ENCODE measurements around the gene THUMPD1. TPM values are rescaled to one million over a fixed set of nuclear protein-coding genes. Genes with fewer than 3 reads are reported as not detected.

Gene THUMPD1
- total RNA-seq, 1 experiment from 2014 or later = 33.9 TPM

GRCh38 chr16:20744922-20745440, 3.4 kb upstream of the THUMPD1 start:
- ATAC-seq (no peak), DNase-seq (ENCODE audit: low read depth, low spot score) (no peak)
- H3K27ac ChIP-seq (ENCODE audit: low read depth, low read length) = no peak overlapping the region
- H3K36me3 ChIP-seq (ENCODE audit: control insufficient read depth in 1 of 2, insufficient read depth in 2 of 2, low read length in 2 of 2) = no peaks in the 10 kb centered on the region
- ChIA-PET RAD21 (ENCODE audit: low non-redundant PET in 1 of 2, low total read pairs in 2 of 2, uncharacterized antibody in 2 of 2, unreplicated experiment in 2 of 2) (no interaction called here), CTCF (no interaction called here), POLR2A (no interaction called here)
- peaks cover 12% of the 10 kb centered on the region for H3K79me2 ChIP-seq (ENCODE audit: insufficient read depth, low read length)
- TF ChIP-seq EZH2 (IDR thresholded peaks at IDR 0.05) (no peak), ATF3 (IDR thresholded peaks at IDR 0.05) (no peak), EGR1 (IDR thresholded peaks at IDR 0.05; ENCODE audit: low read depth) (no peak), CBX3 (IDR thresholded peaks at IDR 0.05; ENCODE audit: low read depth) (no peak), SP1 (IDR thresholded peaks at IDR 0.05; ENCODE audit: low read depth) (no peak), YY1 (IDR thresholded peaks at IDR 0.05; ENCODE audit: extremely low read depth, insufficient replicate concordance, low read depth, low read length) (no peak), ZBTB33 (IDR thresholded peaks at IDR 0.05; ENCODE audit: extremely low read depth, insufficient replicate concordance, low read length) (no peak), SIN3A (IDR thresholded peaks at IDR 0.05; ENCODE audit: low read depth) (no peak), JUND (IDR thresholded peaks at IDR 0.05) (no peak), SRF (IDR thresholded peaks at IDR 0.05; ENCODE audit: low read depth) (no peak), MAX (IDR thresholded peaks at IDR 0.05) (no peak)
- no peak overlapping the region for H3K4me2 ChIP-seq (ENCODE audit: low read length)
- peaks cover 7% of the 10 kb centered on the region; the same call in 1 of the 2 replicates for H4K20me1 ChIP-seq (ENCODE audit: insufficient read depth)
- H3K9me3 ChIP-seq (ENCODE audit: control insufficient read depth in 1 of 2, insufficient read depth in 1 of 2, low read depth in 1 of 2, low read length in 2 of 2) = peaks cover 2 to 4% of the 10 kb centered on the region in 2 experiments; a peak in 1 of 4 replicates
- no TSS peak for BruUV-seq (replicated peaks)
- H3K4me1 ChIP-seq (ENCODE audit: control insufficient read depth in 1 of 2, insufficient read depth in 2 of 2, low read length in 2 of 2) = peaks cover 2 to 14% of the 10 kb centered on the region in 2 experiments; a peak in 3 of 4 replicates
- H2AFZ ChIP-seq (ENCODE audit: low read depth, low read length, poor library complexity, severe bottlenecking) = no peak overlapping the region
- H3K4me3 ChIP-seq (replicated peaks in 1 of 2; ENCODE audit: low read depth in 1 of 2, low read length in 2 of 2) = no peak overlapping the region
- H3K9me2 ChIP-seq (ENCODE audit: insufficient read depth) = no peaks in the 10 kb centered on the region
- H3K9ac ChIP-seq (ENCODE audit: low read length) = no peak overlapping the region
- H3K27me3 ChIP-seq (ENCODE audit: insufficient read depth, low read length) = no peaks in the 10 kb centered on the region
- intact Hi-C loops (cut with micrococcal nuclease) = no loop called here

Measured in HCT116 (cell line).